GM12891 (cell line): Measurements from ENCODE around the gene KRTAP13-3. TPM values are rescaled to one million over a fixed set of nuclear protein-coding genes. Genes with fewer than 3 reads are reported as not detected.
A peak's percentile ranks its signal among the peaks of the same experiment; 100 is the strongest.

ENCODE experiments used
- DNase-seq: peaks from one replicate; pipeline ENCODE4 v3.0.0; 2011; ENCODE audit warnings: low spot score; ENCODE audit not compliant: insufficient read length
- FAIRE-seq: peaks from 2 replicates; lab custom pipeline; 2011; peaks lifted over from hg19 to GRCh38; lab: Jason Lieb, UNC
- PAX5 ChIP-seq: IDR thresholded peaks from 2 replicates; pipeline ENCODE4 v1.6.1; 2011; ENCODE audit warnings: low read length, moderate library complexity, mild to moderate bottlenecking; ENCODE audit not compliant: insufficient read depth, severe bottlenecking
- POLR2A ChIP-seq: IDR thresholded peaks from 2 replicates; pipeline ENCODE4 v1.6.1; 2011; ENCODE audit warnings: low read depth, low read length, control low read depth
- POLR2AphosphoS5 ChIP-seq: IDR thresholded peaks from 2 replicates; pipeline ENCODE4 v1.6.1; 2011; ENCODE audit warnings: low read depth, low read length, control low read depth
- POU2F2 ChIP-seq: IDR thresholded peaks from 2 replicates; pipeline ENCODE4 v1.6.1; 2011; ENCODE audit warnings: low read depth, mild to moderate bottlenecking, control low read depth, low read length, moderate library complexity
- SPI1 ChIP-seq: IDR thresholded peaks from 2 replicates; pipeline ENCODE4 v1.6.1; 2011; ENCODE audit warnings: low read depth, low read length, control low read depth
- TAF1 ChIP-seq: IDR thresholded peaks from 2 replicates; pipeline ENCODE4 v1.6.1; 2011; ENCODE audit warnings: low read depth, low read length, control low read depth
- polyA plus RNA-seq: library from polyadenylated mRNA; unstranded; fragments of >200 nt; gene quantifications from one replicate; pipeline ENCODE4 v1.2.1, GENCODE V29; 2012; ENCODE audit warnings: low read depth, missing spikeins, inconsistent platforms; ENCODE audit not compliant: missing spikeins

Gene KRTAP13-3
- not detected for polyA plus RNA-seq

GRCh38 chr21:30425826-30426225 is at the start of gene KRTAP13-3:
TSS of gene KRTAP13-3 (minus strand) at chr21:30425926. CDS start at chr21:30425912, 14 bp downstream.
- FAIRE-seq, result no peak
- TF ChIP-seq POLR2AphosphoS5 (no peak), POLR2A (no peak), TAF1 (no peak)
- DNase-seq, result no peak

GRCh38 chr21:30468900-30469714 is 43.4 kb upstream of the KRTAP13-3 start:
- no peak for FAIRE-seq
- DNase-seq, result no peak
- no peak for TF ChIP-seq POLR2AphosphoS5
- TF ChIP-seq SPI1, result no peak
- no peak for TF ChIP-seq TAF1
- TF ChIP-seq POLR2A, result no peak
- TF ChIP-seq PAX5, result no peak
- no peak for TF ChIP-seq POU2F2

- DNase-seq (peak; percentile 5), FAIRE-seq (peak; percentile 33)
- TF ChIP-seq POLR2A (no peak), SPI1 (no peak), POU2F2 (no peak), PAX5 (no peak), POLR2AphosphoS5 (no peak), TAF1 (no peak)
Measured at GRCh38 chr21:30463713-30464112, 38.0 kb upstream of the KRTAP13-3 start.

GRCh38 chr21:30448514-30448913 is 22.8 kb upstream of the KRTAP13-3 start:
- DNase-seq (no peak), FAIRE-seq (no peak)
- TF ChIP-seq SPI1 (no peak), POLR2AphosphoS5 (no peak), PAX5 (no peak), POLR2A (no peak), TAF1 (no peak), POU2F2 (no peak)

GRCh38 chr21:30447056-30447455 is 21.3 kb upstream of the KRTAP13-3 start:
- no peak for TF ChIP-seq TAF1
- no peak for TF ChIP-seq POLR2AphosphoS5
- TF ChIP-seq SPI1, result no peak
- no peak for TF ChIP-seq POU2F2
- TF ChIP-seq PAX5, result no peak
- DNase-seq (no peak), FAIRE-seq (no peak)

- DNase-seq, result no peak
- FAIRE-seq, result no peak
- no peak for TF ChIP-seq TAF1
- no peak for TF ChIP-seq POU2F2
- no peak for TF ChIP-seq SPI1
- TF ChIP-seq POLR2AphosphoS5, result no peak
- no peak for TF ChIP-seq POLR2A
- no peak for TF ChIP-seq PAX5
Measured at GRCh38 chr21:30444204-30444603, 18.5 kb upstream of the KRTAP13-3 start.

GRCh38 chr21:30443226-30443625 is 17.5 kb upstream of the KRTAP13-3 start:
- FAIRE-seq, result no peak
- TF ChIP-seq POU2F2 (no peak), PAX5 (no peak), SPI1 (no peak), POLR2AphosphoS5 (no peak), POLR2A (no peak), TAF1 (no peak)
- DNase-seq, result no peak

GRCh38 chr21:30439975-30440374 is 14.2 kb upstream of the KRTAP13-3 start, which contains the start of gene KRTAP15-1:
TSS of gene KRTAP15-1 (plus strand) at chr21:30440275. CDS start at chr21:30440328, 53 bp downstream.
- DNase-seq (no peak), FAIRE-seq (no peak)
- TF ChIP-seq POU2F2 (no peak), POLR2A (no peak), POLR2AphosphoS5 (no peak), SPI1 (no peak), TAF1 (no peak), PAX5 (no peak)

GRCh38 chr21:30437010-30437565 is 11.4 kb upstream of the KRTAP13-3 start:
- FAIRE-seq, result no peak
- no peak for DNase-seq
- no peak for TF ChIP-seq POLR2AphosphoS5

- TF ChIP-seq POLR2A (no peak), POLR2AphosphoS5 (no peak), POU2F2 (no peak), TAF1 (no peak), PAX5 (no peak), SPI1 (no peak)
- DNase-seq (no peak), FAIRE-seq (peak; percentile 68)
Measured at GRCh38 chr21:30434033-30434631, 8.4 kb upstream of the KRTAP13-3 start.
